Measurements from ENCODE around the gene CCDC43. TPM values are rescaled to one million over a fixed set of nuclear protein-coding genes. Genes with fewer than 3 reads are reported as not detected.
"Not testable (repeated sequence)": the region's sequence is repeated elsewhere in the genome, so short reads cannot be mapped to it uniquely, and the experiment has no call there.

Gene CCDC43
- total RNA-seq, 1 experiment from 2014 or later: 16.0 TPM

GRCh38 chr17:44634401-44634800 is 55.2 kb downstream of the CCDC43 start:
- H3K9me3 ChIP-seq (ENCODE audit: control insufficient read depth, insufficient read depth, low read depth, low read length); H3K4me3 ChIP-seq (ENCODE audit: low read depth in 2 of 2, low read length in 2 of 2); H3K27me3 ChIP-seq (ENCODE audit: control insufficient read depth, insufficient read depth, low read length); DNase-seq (ENCODE audit: low read depth, low spot score); H3K36me3 ChIP-seq (ENCODE audit: control insufficient read depth, insufficient read depth, low read length); H3K27ac ChIP-seq (ENCODE audit: low read length); BruUV-seq (replicated peaks); ATAC-seq; in situ Hi-C loops (cut with HindIII; ENCODE audit: low pct_unique_long_range_greater_than_20kb, low sequenced_read_pairs); H3K4me1 ChIP-seq (ENCODE audit: control insufficient read depth, insufficient read depth, low read length); POLR2A ChIA-PET: not testable (repeated sequence)
- CTCF ChIA-PET: interaction anchor here (0.6 to 0.7 kb wide), 2 partner anchors 101 to 108 kb away, joined by 3 read pairs; no protein-coding TSS in a partner anchor
- TF ChIP-seq, protein P1, sequence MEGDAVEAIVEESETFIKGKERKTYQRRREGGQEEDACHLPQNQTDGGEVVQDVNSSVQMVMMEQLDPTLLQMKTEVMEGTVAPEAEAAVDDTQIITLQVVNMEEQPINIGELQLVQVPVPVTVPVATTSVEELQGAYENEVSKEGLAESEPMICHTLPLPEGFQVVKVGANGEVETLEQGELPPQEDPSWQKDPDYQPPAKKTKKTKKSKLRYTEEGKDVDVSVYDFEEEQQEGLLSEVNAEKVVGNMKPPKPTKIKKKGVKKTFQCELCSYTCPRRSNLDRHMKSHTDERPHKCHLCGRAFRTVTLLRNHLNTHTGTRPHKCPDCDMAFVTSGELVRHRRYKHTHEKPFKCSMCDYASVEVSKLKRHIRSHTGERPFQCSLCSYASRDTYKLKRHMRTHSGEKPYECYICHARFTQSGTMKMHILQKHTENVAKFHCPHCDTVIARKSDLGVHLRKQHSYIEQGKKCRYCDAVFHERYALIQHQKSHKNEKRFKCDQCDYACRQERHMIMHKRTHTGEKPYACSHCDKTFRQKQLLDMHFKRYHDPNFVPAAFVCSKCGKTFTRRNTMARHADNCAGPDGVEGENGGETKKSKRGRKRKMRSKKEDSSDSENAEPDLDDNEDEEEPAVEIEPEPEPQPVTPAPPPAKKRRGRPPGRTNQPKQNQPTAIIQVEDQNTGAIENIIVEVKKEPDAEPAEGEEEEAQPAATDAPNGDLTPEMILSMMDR (IDR thresholded peaks at IDR 0.05): peak; percentile 37; the same call in 1 of the 2 replicates
- intact Hi-C loops (cut with micrococcal nuclease; ENCODE audit: unreplicated experiment): loop anchor here (2.0 kb wide), 1 partner anchor 102 kb away; no protein-coding TSS in a partner anchor

- CTCF ChIA-PET: no interaction called here
Measured at GRCh38 chr17:44633998-44634397, 55.6 kb downstream of the CCDC43 start.

More at GRCh38 chr17:44633998-44634397, 55.6 kb downstream of the CCDC43 start:
- ATAC-seq (no peak), DNase-seq (ENCODE audit: low read depth, low spot score) (no peak)
- Histone ChIP-seq H3K27ac (ENCODE audit: low read length) (no peak overlapping the region), H3K36me3 (ENCODE audit: control insufficient read depth, insufficient read depth, low read length) (no peaks in the 10 kb centered on the region), H3K9me3 (ENCODE audit: control insufficient read depth, insufficient read depth, low read depth, low read length) (no peaks in the 10 kb centered on the region), H3K4me1 (ENCODE audit: control insufficient read depth, insufficient read depth, low read length) (no peaks in the 10 kb centered on the region), H3K27me3 (ENCODE audit: control insufficient read depth, insufficient read depth, low read length) (no peaks in the 10 kb centered on the region), H3K4me3 (ENCODE audit: low read depth in 2 of 2, low read length in 2 of 2) (no peak overlapping the region)
- TF ChIP-seq SIN3A (IDR thresholded peaks at IDR 0.05; ENCODE audit: borderline replicate concordance, insufficient read depth, low read depth, low read length): no peak
- no peak for TF ChIP-seq POLR2AphosphoS5 (IDR thresholded peaks at IDR 0.05; ENCODE audit: low read depth, low read length)
- TF ChIP-seq, protein P1 (IDR thresholded peaks at IDR 0.05): no peak
- TF ChIP-seq, protein P2, sequence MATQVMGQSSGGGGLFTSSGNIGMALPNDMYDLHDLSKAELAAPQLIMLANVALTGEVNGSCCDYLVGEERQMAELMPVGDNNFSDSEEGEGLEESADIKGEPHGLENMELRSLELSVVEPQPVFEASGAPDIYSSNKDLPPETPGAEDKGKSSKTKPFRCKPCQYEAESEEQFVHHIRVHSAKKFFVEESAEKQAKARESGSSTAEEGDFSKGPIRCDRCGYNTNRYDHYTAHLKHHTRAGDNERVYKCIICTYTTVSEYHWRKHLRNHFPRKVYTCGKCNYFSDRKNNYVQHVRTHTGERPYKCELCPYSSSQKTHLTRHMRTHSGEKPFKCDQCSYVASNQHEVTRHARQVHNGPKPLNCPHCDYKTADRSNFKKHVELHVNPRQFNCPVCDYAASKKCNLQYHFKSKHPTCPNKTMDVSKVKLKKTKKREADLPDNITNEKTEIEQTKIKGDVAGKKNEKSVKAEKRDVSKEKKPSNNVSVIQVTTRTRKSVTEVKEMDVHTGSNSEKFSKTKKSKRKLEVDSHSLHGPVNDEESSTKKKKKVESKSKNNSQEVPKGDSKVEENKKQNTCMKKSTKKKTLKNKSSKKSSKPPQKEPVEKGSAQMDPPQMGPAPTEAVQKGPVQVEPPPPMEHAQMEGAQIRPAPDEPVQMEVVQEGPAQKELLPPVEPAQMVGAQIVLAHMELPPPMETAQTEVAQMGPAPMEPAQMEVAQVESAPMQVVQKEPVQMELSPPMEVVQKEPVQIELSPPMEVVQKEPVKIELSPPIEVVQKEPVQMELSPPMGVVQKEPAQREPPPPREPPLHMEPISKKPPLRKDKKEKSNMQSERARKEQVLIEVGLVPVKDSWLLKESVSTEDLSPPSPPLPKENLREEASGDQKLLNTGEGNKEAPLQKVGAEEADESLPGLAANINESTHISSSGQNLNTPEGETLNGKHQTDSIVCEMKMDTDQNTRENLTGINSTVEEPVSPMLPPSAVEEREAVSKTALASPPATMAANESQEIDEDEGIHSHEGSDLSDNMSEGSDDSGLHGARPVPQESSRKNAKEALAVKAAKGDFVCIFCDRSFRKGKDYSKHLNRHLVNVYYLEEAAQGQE (IDR thresholded peaks at IDR 0.05; ENCODE audit: insufficient read depth in 1 of 2, low read depth in 2 of 2, low read length in 1 of 2): no peak
- TF ChIP-seq TCF7L2 (IDR thresholded peaks at IDR 0.05; ENCODE audit: low read depth, low read length): no peak
- BruUV-seq (replicated peaks): no TSS peak
- intact Hi-C loops (cut with micrococcal nuclease; ENCODE audit: unreplicated experiment): loop anchor here (2.0 kb wide), 1 partner anchor 101 kb away; no protein-coding TSS in a partner anchor
- POLR2A ChIA-PET: no interaction called here
- in situ Hi-C loops (cut with HindIII; ENCODE audit: low pct_unique_long_range_greater_than_20kb, low sequenced_read_pairs): no loop called here
